SK-N-MC (cell line): ENCODE data around the gene ARAP2.

ENCODE experiments used
- DNase-seq: peaks from one replicate; pipeline ENCODE4 v3.0.0-alpha.2; 2011; ENCODE audit warnings: low read depth, low spot score
- H3K27ac ChIP-seq: fragments of 200-600 bp; sonication (generic); 2 replicates; pipeline ENCODE4 v1.5.1; 2016; ENCODE audit warnings: mixed run types
- H3K36me3 ChIP-seq: fragments of 200-600 bp; sonication (generic); 2 replicates; pipeline ENCODE4 v1.6.1; 2017; ENCODE audit warnings: antibody characterized with exemption, low read length, mixed read lengths; ENCODE audit not compliant: insufficient read depth
- H3K4me3 ChIP-seq: fragments of 200-600 bp; sonication (generic); 2 replicates; pipeline ENCODE4 v1.5.1; 2016
- H3K9ac ChIP-seq: fragments of 200-600 bp; sonication (generic); 2 replicates; pipeline ENCODE4 v1.8.0; 2017; ENCODE audit warnings: mixed run types, mixed read lengths; ENCODE audit not compliant: insufficient read length
- H3K9me3 ChIP-seq: fragments of 200-600 bp; sonication (generic); 2 replicates; pipeline ENCODE4 v1.6.1; 2017; ENCODE audit warnings: low read depth, mild to moderate bottlenecking, antibody characterized with exemption, low read length, moderate library complexity, mixed read lengths
- EZH2 ChIP-seq: fragments of 200-600 bp; sonication (generic); IDR thresholded peaks from one replicate; pipeline ENCODE4 v1.6.1; 2017; ENCODE audit warnings: antibody characterized with exemption
- FOXP2 ChIP-seq: optimal IDR thresholded peaks from 2 replicates; pipeline ENCODE3; 2011; ENCODE audit warnings: mild to moderate bottlenecking, moderate library complexity; ENCODE audit not compliant: insufficient read depth; ENCODE audit errors: extremely low read length, control extremely low read depth
- POLR2AphosphoS5 ChIP-seq: IDR thresholded peaks from 2 replicates; pipeline ENCODE4 v1.6.1; 2012; ENCODE audit warnings: mild to moderate bottlenecking, low read depth, low read length, borderline replicate concordance

Gene ARAP2

DNA sequence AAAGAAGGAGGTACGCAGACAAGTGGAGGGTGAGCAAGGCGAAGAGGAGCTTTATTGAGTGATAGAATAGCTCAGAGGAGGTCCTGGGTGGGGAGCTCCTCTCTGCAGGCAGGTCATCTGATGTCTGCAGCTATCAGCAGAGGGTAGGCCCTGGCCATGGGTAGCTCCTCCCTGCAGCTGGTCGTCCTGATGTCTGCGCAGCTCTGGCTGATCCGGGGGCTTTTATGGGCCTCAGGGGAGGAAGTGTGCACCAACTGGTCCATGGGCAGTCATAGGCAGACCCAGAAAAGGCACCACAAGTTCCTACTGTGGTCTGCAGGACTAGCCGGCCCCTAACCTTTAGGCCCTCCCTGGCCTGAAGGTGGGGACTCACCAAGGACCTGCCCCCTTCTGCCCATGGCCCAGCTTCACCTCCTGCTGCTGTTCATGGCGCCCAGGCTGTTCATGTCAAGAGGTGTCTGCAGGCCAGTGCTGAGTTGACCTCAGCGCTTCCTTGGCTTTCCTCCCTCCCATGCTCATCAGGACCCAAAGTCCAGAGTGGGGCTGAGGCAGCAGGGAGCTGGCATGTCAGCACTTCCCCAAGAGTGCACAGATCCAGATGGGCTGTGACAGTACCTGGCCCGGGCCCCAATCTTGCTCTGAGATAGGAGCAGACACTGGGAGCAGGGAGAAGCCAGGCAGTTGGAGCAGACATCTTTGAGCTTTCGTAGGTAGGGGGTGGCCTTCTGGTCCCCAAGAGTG lies 46.1 kb downstream of the ARAP2 start:
- DNase-seq: no peak
- Histone ChIP-seq H3K9ac (no peak overlapping the region), H3K9me3 (no peaks in the 10 kb centered on the region), H3K27ac (no peak overlapping the region), H3K36me3 (no peaks in the 10 kb centered on the region), H3K4me3 (no peak overlapping the region)
- no peak for TF ChIP-seq FOXP2
- TF ChIP-seq EZH2: no peak
- no peak for TF ChIP-seq POLR2AphosphoS5

DNA sequence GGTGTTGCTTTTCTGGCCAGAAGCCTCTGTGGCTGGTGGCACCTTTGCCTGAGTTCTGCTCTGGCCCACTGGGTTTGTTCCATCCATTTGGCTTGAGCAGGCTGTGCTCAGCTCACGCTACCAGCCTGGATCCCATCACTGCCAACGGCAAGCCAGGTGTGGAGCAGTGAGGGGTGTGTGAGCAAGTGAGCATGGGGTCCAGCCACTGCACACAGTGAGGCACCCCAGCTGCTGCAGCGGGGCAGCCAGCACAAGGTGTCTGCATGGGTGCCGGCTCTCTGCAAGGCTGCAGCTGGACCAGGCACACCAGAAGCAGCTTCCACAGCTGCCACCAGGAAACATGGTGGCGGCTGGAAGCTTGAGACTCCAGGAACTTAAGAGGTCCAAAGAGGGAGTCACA lies 46.8 kb downstream of the ARAP2 start:
- H3K27ac ChIP-seq: no peak overlapping the region
- no peak for DNase-seq
- H3K4me3 ChIP-seq: no peak overlapping the region
- no peaks in the 10 kb centered on the region for H3K9me3 ChIP-seq
- TF ChIP-seq EZH2 (no peak), FOXP2 (no peak), POLR2AphosphoS5 (no peak)
- H3K36me3 ChIP-seq: no peaks in the 10 kb centered on the region
- H3K9ac ChIP-seq: no peak overlapping the region

DNA sequence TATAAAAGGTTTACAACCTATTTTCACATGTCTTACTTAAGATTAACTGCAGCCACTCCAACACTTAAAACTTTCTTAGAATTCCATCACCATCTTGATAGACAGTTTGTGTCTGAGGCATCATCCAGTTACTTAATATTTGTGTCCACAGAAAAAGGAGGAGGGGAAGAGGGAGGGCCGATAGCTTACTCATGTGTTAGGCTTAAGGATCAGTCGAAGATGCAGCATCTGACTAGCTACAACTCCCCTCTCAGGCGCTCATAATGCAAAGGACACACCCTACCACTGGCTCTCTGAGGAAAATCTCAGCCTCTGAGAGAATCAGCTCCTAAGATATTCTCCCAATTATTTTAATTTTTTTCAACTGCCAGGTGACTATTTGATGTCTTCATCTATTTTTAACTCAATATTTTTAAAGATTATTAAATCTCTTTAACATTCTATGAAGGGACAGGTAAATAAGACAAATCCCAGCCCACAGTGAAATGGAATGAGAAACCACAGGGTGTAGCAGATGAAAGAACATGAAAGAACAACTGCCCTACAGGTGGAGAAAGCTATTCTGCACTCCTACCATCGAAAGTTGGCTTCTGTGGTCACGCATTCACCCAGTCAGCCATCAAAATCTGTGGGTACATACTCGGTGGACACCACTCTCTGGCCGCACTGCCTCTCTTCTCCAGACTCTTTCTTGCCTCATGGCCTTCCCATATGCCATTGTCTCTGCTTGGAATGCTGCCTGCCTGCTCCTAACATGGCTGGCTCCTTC lies 48.0 kb downstream of the ARAP2 start:
- Histone ChIP-seq H3K4me3 (no peak overlapping the region), H3K9ac (no peak overlapping the region), H3K27ac (no peak overlapping the region), H3K9me3 (no peaks in the 10 kb centered on the region), H3K36me3 (no peaks in the 10 kb centered on the region)
- TF ChIP-seq FOXP2 (no peak), POLR2AphosphoS5 (no peak), EZH2 (no peak)
- DNase-seq: no peak

DNA sequence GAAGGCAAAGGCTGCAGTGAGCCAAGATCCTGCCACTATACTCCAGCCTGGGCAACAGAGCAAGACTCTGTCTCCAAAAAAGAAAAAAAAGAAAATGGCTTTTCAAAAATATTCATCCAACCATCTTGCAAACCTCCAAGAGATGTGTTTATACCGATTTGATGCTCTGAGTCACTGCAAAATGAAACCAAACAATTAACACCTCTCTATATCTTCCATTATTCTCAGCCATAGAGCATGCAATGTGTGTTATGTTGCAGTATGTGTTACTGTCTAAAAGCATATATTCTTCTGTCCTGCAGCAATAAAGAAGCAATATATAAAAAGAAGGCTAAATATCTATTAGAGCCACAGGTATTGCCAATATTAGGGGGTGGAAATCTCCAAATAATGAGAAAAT lies 51.4 kb downstream of the ARAP2 start:
- H3K36me3 ChIP-seq: no peaks in the 10 kb centered on the region
- no peak overlapping the region for H3K4me3 ChIP-seq
- no peak overlapping the region for H3K27ac ChIP-seq
- no peak overlapping the region for H3K9ac ChIP-seq
- no peaks in the 10 kb centered on the region for H3K9me3 ChIP-seq
- TF ChIP-seq EZH2 (no peak), FOXP2 (no peak), POLR2AphosphoS5 (no peak)
- DNase-seq: no peak

DNA sequence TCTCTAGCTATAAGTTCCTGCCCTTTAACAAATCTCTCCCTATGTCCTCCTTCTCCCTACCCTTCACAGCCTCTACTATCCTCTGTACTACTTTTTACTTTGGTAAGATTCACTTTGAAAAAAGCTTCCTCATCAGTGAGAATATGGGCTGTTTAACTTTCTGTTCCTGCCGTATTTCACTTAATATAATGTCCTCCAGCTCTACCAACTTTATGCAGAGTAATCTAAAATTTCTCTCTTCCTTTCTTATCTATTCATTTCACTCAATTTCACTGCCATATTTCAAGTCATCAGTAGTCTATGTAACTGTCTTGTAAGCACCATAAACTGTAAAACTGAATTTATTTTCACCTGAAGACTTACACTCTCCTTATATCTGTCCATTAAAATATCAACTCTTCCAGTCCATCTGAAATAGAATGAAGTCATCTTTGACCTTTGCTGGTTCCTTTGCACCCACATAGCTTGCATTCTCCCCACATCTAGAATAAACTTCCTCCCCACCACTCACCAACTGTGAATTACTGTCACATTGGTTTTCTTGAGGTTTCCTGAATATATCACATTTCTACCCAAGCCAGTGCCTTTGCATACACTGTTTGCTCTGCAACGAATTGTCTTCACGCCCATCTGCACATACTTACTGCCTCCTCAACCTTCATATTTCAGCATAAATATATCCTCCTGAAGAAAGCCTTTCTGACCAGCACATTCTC lies 54.6 kb downstream of the ARAP2 start:
- no peaks in the 10 kb centered on the region for H3K9me3 ChIP-seq
- no peak overlapping the region for H3K27ac ChIP-seq
- no peak for DNase-seq
- no peak overlapping the region for H3K9ac ChIP-seq
- TF ChIP-seq POLR2AphosphoS5: no peak
- TF ChIP-seq FOXP2: no peak
- no peak for TF ChIP-seq EZH2
- H3K36me3 ChIP-seq: no peaks in the 10 kb centered on the region
- H3K4me3 ChIP-seq: no peak overlapping the region

DNA sequence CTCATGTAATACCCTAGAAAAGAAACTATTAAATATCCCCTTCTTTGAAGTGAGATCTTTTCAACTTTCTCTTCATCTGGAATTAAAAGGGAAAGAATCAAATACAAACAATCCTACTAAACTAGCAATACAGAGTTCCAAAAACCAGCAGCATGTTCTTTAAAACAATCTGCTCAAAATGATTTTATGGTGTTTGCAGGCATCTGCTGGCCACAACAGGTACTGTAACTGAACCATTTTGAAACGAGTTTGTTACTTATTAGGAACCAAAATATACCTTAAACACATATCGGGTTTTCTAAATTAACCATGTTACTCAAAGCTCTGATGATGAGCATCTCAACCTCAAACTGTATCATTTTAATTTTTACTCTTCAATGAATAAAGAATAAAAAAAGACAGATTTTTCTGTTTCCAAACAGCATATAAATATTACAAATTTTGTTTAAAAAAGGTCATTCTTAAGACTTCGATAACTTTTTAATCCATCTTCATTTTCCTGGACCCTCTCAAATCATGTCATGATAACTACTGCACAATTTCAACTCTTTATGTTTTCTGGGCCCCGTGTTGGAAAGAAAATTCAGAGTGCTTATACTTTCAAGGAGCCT lies 56.5 kb downstream of the ARAP2 start:
- no peak overlapping the region for H3K4me3 ChIP-seq
- H3K9me3 ChIP-seq: no peaks in the 10 kb centered on the region
- DNase-seq: no peak
- H3K27ac ChIP-seq: no peak overlapping the region
- H3K36me3 ChIP-seq: no peaks in the 10 kb centered on the region
- TF ChIP-seq FOXP2: no peak
- no peak for TF ChIP-seq EZH2
- TF ChIP-seq POLR2AphosphoS5: no peak
- H3K9ac ChIP-seq: no peak overlapping the region

DNA sequence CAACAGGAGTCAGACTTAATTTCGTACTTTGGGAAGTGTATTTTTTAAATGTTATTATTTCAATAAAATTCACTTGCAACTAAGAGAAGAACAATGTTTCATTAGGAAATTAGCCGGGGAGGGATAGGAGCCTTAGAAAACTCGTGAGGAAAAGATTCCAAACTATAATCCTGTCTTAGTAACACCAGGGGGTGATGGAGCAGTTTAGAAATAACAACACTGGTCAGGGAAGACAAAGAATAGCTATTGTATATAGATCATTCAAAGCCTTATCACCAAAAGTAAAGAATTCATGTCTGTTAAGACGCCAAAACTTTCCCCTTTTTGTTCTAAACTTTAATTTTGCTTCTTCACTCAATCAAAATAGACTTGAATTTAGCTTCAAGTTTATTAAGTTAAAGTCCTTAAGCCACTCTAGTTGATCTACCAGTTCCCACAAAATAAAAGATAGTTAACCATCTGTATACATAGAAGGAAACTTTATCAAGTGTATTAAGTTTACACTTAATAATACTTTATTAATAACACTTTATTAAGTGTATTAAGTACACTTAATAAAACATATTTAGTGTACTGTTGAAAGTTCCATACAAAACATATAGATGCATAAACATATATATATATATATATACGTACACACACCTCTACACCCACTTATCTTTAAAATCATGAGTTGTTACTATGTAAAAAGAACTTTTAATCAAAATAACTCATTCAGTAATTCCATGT lies 60.5 kb downstream of the ARAP2 start:
- TF ChIP-seq EZH2: no peak
- TF ChIP-seq POLR2AphosphoS5: no peak
- TF ChIP-seq FOXP2: no peak
- Histone ChIP-seq H3K4me3 (no peak overlapping the region), H3K9me3 (no peaks in the 10 kb centered on the region), H3K9ac (no peak overlapping the region), H3K36me3 (no peaks in the 10 kb centered on the region), H3K27ac (no peak overlapping the region)
- DNase-seq: no peak
